ENCODE data around the gene GPD1L. TPM values are rescaled to one million over a fixed set of nuclear protein-coding genes. Genes with fewer than 3 reads are reported as not detected.

GPD1L gene
- total RNA-seq, 2 donors from 2014 or later: 1.5 to 3.5 TPM

GRCh38 chr3:32082721-32083120, 23.7 kb upstream of the GPD1L start:
- H3K4me3 Mint-ChIP-seq: no peak overlapping the region
- H3K9me3 Mint-ChIP-seq: peaks cover 15% of the 10 kb centered on the region
- no peak for TF ChIP-seq CTCF (conservative IDR thresholded peaks at IDR 0.05)
- no peaks in the 10 kb centered on the region for H3K36me3 ChIP-seq (ENCODE audit: control insufficient read depth, insufficient read depth, low read length)
- no peaks in the 10 kb centered on the region for H3K4me1 ChIP-seq (ENCODE audit: control insufficient read depth, insufficient read depth, low read length)
- no peak overlapping the region for H3K27ac Mint-ChIP-seq
- H3K36me3 Mint-ChIP-seq (ENCODE audit: low read depth): no peaks in the 10 kb centered on the region
- WGBS, 2 experiments (ENCODE audit: insufficient coverage in 1 of 2, insufficient read length in 1 of 2): 78 to 86% methylated on average over 3 of the region's 3 CpGs
- no peaks in the 10 kb centered on the region for H3K27me3 ChIP-seq (ENCODE audit: control insufficient read depth, insufficient read depth, low read length, poor library complexity, severe bottlenecking)
- H3K4me3 ChIP-seq (ENCODE audit: low read length): no peak overlapping the region
- no peak overlapping the region for H3K27ac ChIP-seq (ENCODE audit: low read depth, low read length)
- no peaks in the 10 kb centered on the region for H3K27me3 Mint-ChIP-seq (ENCODE audit: insufficient read depth)
- no peaks in the 10 kb centered on the region for H3K9me3 ChIP-seq (ENCODE audit: control insufficient read depth, low read length)
- H3K9ac ChIP-seq (ENCODE audit: extremely low read depth, low read length, poor library complexity, severe bottlenecking): no peak overlapping the region
- H3K4me1 Mint-ChIP-seq: no peaks in the 10 kb centered on the region
- no peak for DNase-seq

- Histone ChIP-seq H3K4me1 (ENCODE audit: control insufficient read depth, insufficient read depth, low read length) (no peaks in the 10 kb centered on the region), H3K36me3 (ENCODE audit: control insufficient read depth, insufficient read depth, low read length) (no peaks in the 10 kb centered on the region), H3K9ac (ENCODE audit: extremely low read depth, low read length, poor library complexity, severe bottlenecking) (no peak overlapping the region), H3K27ac (ENCODE audit: low read depth, low read length) (no peak overlapping the region), H3K9me3 (ENCODE audit: control insufficient read depth, low read length) (no peaks in the 10 kb centered on the region), H3K4me3 (ENCODE audit: low read length) (no peak overlapping the region), H3K27me3 (ENCODE audit: control insufficient read depth, insufficient read depth, low read length, poor library complexity, severe bottlenecking) (no peaks in the 10 kb centered on the region)
- no peak for DNase-seq
- H3K27ac Mint-ChIP-seq: no peak overlapping the region
- 91 to 100% methylated on average over 1 to 3 of the region's 3 CpGs for WGBS, 2 experiments (ENCODE audit: insufficient coverage in 1 of 2, insufficient read length in 1 of 2)
- no peaks in the 10 kb centered on the region for H3K27me3 Mint-ChIP-seq (ENCODE audit: insufficient read depth)
- H3K4me1 Mint-ChIP-seq: no peaks in the 10 kb centered on the region
- H3K4me3 Mint-ChIP-seq: no peak overlapping the region
- TF ChIP-seq CTCF (conservative IDR thresholded peaks at IDR 0.05): no peak
- no peaks in the 10 kb centered on the region for H3K36me3 Mint-ChIP-seq (ENCODE audit: low read depth)
- peaks cover 16% of the 10 kb centered on the region for H3K9me3 Mint-ChIP-seq
Measured at GRCh38 chr3:32083702-32084270, 22.6 kb upstream of the GPD1L start.

- Histone ChIP-seq H3K27ac (ENCODE audit: low read depth, low read length) (no peak overlapping the region), H3K9ac (ENCODE audit: extremely low read depth, low read length, poor library complexity, severe bottlenecking) (no peak overlapping the region), H3K27me3 (ENCODE audit: control insufficient read depth, insufficient read depth, low read length, poor library complexity, severe bottlenecking) (no peaks in the 10 kb centered on the region), H3K9me3 (ENCODE audit: control insufficient read depth, low read length) (no peaks in the 10 kb centered on the region), H3K36me3 (ENCODE audit: control insufficient read depth, insufficient read depth, low read length) (no peaks in the 10 kb centered on the region), H3K4me1 (ENCODE audit: control insufficient read depth, insufficient read depth, low read length) (no peaks in the 10 kb centered on the region), H3K4me3 (ENCODE audit: low read length) (no peak overlapping the region)
- no peaks in the 10 kb centered on the region for H3K4me1 Mint-ChIP-seq
- H3K27ac Mint-ChIP-seq: no peak overlapping the region
- peaks cover 24% of the 10 kb centered on the region for H3K9me3 Mint-ChIP-seq
- DNase-seq: no peak
- peaks cover 3% of the 10 kb centered on the region for H3K27me3 Mint-ChIP-seq (ENCODE audit: insufficient read depth)
- no peak overlapping the region for H3K4me3 Mint-ChIP-seq
- TF ChIP-seq CTCF (conservative IDR thresholded peaks at IDR 0.05): no peak
- H3K36me3 Mint-ChIP-seq (ENCODE audit: low read depth): no peaks in the 10 kb centered on the region
- WGBS, 2 experiments (ENCODE audit: insufficient coverage in 1 of 2, insufficient read length in 1 of 2): 81 to 92% methylated on average over 2 of the region's 2 CpGs
Measured at GRCh38 chr3:32084870-32085269, 21.6 kb upstream of the GPD1L start.
